K562 (cell line): ENCODE data around the gene CD36. TPM values are rescaled to one million over a fixed set of nuclear protein-coding genes. Genes with fewer than 3 reads are reported as not detected.

Experiments
- ATAC-seq: fragments of 200-7000 bp; cut with Tn5 transposase; 3 replicates; pipeline ENCODE4 v1.9.1; 2020; ENCODE audit warnings: moderate library complexity
- BruUV-seq: library from RNA; stranded (reverse); fragments of 400-500 nt; replicated peaks from 2 replicates; lab custom pipeline; 2021; lab: Mats Ljungman, UMichigan
- CTCF ChIA-PET: fragments of 300-600 bp; formaldehyde crosslinking; extraction: SDS; loops from one replicate; lab custom pipeline; 2021; ENCODE audit warnings: low intra/inter-chr PET ratio; lab: Yijun Ruan, JAX
- POLR2A ChIA-PET: fragments of 300-600, 350-650 bp; sonication (Branson Sonifier 250); formaldehyde crosslinking; extraction: SDS; loops from one replicate; lab custom pipeline; 2021; ENCODE audit warnings: antibody characterized with exemption, inconsistent platforms; lab: Yijun Ruan, JAX
- DNase-seq, 4 experiments: peaks; one replicate each; pipeline versions ENCODE4 v3.0.0 to v3.0.0-alpha.2; 2011 to 2018; ENCODE audit warnings: low spot score in 3 of 4, mixed read lengths in 3 of 4; ENCODE audit errors: extremely low read depth in 1 of 4
- FAIRE-seq: peaks from 2 replicates; lab custom pipeline; 2011; peaks lifted over from hg19 to GRCh38; lab: Jason Lieb, UNC
- H2AFZ ChIP-seq: 2 replicates; pipeline ENCODE4 v1.6.0; 2011; ENCODE audit warnings: low read depth, low read length, control low read depth, inconsistent platforms
- H3K27ac ChIP-seq: fragments of 200-600 bp; 3 replicates; pipeline ENCODE4 v1.8.0; 2011; ENCODE audit warnings: low read depth, mild to moderate bottlenecking, control low read depth, inconsistent platforms, low read length, moderate library complexity, mixed read lengths; ENCODE audit errors: extremely low read depth
- H3K27me3 ChIP-seq, 2 experiments: fragments of 300-600 bp in 1 of 2; 2 replicates in 1 of 2; 3 replicates in 1 of 2; pipeline versions ENCODE4 v1.6.0 to v1.8.0; 2011; ENCODE audit warnings: inconsistent platforms in 2 of 2, low read length in 2 of 2, mild to moderate bottlenecking in 1 of 2, mixed read lengths in 1 of 2, moderate library complexity in 1 of 2; ENCODE audit not compliant: control insufficient read depth in 2 of 2, insufficient read depth in 2 of 2
- H3K36me3 ChIP-seq: fragments of 300-600 bp; 3 replicates; pipeline ENCODE4 v1.8.0; 2011; ENCODE audit warnings: mild to moderate bottlenecking, low read length, inconsistent platforms; ENCODE audit not compliant: control insufficient read depth, insufficient read depth
- H3K4me1 ChIP-seq, 2 experiments: fragments of 200-600 bp in 1 of 2; replicated peaks in 1 of 2; 2 replicates in 1 of 2; 3 replicates in 1 of 2; pipeline versions ENCODE4 v1.5.1 to v1.8.0; 2011; ENCODE audit warnings: inconsistent platforms in 2 of 2, low read length in 2 of 2, mild to moderate bottlenecking in 1 of 2, mixed read lengths in 1 of 2, moderate library complexity in 1 of 2; ENCODE audit not compliant: control insufficient read depth in 2 of 2, insufficient read depth in 2 of 2
- H3K4me2 ChIP-seq: 2 replicates; pipeline ENCODE4 v1.6.1; 2011; ENCODE audit warnings: low read length, control low read depth, inconsistent platforms, mixed read lengths; ENCODE audit not compliant: insufficient read depth
- H3K4me3 ChIP-seq: fragments of 200-600 bp; sonication (generic), shearing (Covaris generic); 2 replicates; pipeline ENCODE4 v1.5.1; 2016; ENCODE audit warnings: control low read depth, inconsistent platforms
- H3K79me2 ChIP-seq: fragments of 200-600 bp; 3 replicates; pipeline ENCODE4 v1.8.0; 2011; ENCODE audit warnings: low read length, inconsistent platforms; ENCODE audit not compliant: control insufficient read depth, insufficient read depth
- H3K9ac ChIP-seq, 2 experiments: 2 replicates each; pipeline versions ENCODE4 v1.6.0 to v1.6.1; 2011; ENCODE audit warnings: low read depth in 2 of 2, low read length in 2 of 2, control low read depth in 1 of 2, inconsistent platforms in 1 of 2, mild to moderate bottlenecking in 1 of 2, mixed read lengths in 1 of 2; ENCODE audit not compliant: insufficient read depth in 1 of 2
- H3K9me1 ChIP-seq: one replicate; pipeline ENCODE4 v1.6.0; 2011; ENCODE audit warnings: inconsistent platforms, mild to moderate bottlenecking, low read length, moderate library complexity; ENCODE audit not compliant: control insufficient read depth, insufficient read depth
- H3K9me3 ChIP-seq: replicated peaks from 2 replicates; pipeline ENCODE4 v1.5.1; 2011; ENCODE audit warnings: low read depth, low read length, inconsistent platforms; ENCODE audit not compliant: control insufficient read depth, insufficient read depth
- H4K20me1 ChIP-seq: replicated peaks from 2 replicates; pipeline ENCODE4 v1.6.1; 2011; ENCODE audit warnings: low read length, inconsistent platforms, mixed read lengths; ENCODE audit not compliant: control insufficient read depth, insufficient read depth
- E2F5 ChIP-seq: sonication (generic); formaldehyde crosslinking; IDR thresholded peaks from 2 replicates; pipeline ENCODE4 v1.8.0; 2022; ENCODE audit warnings: mild to moderate bottlenecking, missing genetic modification reagents
- GABPA ChIP-seq: fragments of 200-800 bp; sonication (Bioruptor generic); conservative IDR thresholded peaks from 2 replicates; pipeline ENCODE4 v1.6.1; 2016; ENCODE audit warnings: low read depth, missing genetic modification characterization, missing compliant biosample characterization
- MLLT1 ChIP-seq, 2 experiments: fragments of 450-650 bp; IDR thresholded peaks; 2 replicates each; pipeline ENCODE4 v1.6.1; 2016
- POLR2G ChIP-seq: fragments of 200-400 bp; formaldehyde crosslinking; IDR thresholded peaks from 2 replicates; pipeline ENCODE4 v1.6.1; 2017; ENCODE audit warnings: low read depth, mild to moderate bottlenecking, antibody characterized with exemption, low read length, moderate library complexity
- RBM22 ChIP-seq: fragments of 200-400 bp; formaldehyde crosslinking; IDR thresholded peaks from 2 replicates; pipeline ENCODE4 v1.6.1; 2018; ENCODE audit warnings: low read length, low read depth; ENCODE audit not compliant: poor library complexity, severe bottlenecking
- TCFL5 ChIP-seq: fragments of 250-450 bp; sonication (Bioruptor Pico); conservative IDR thresholded peaks from 2 replicates; pipeline ENCODE4 v1.6.1; 2021; ENCODE audit warnings: mild to moderate bottlenecking, moderate library complexity, matching md5 sums
- TRIM28 ChIP-seq: fragments of 450-650 bp; IDR thresholded peaks from 2 replicates; pipeline ENCODE4 v1.6.1; 2017
- ZC3H11A ChIP-seq: IDR thresholded peaks from 2 replicates; pipeline ENCODE4 v1.6.1; 2012; ENCODE audit warnings: low read depth, low read length, improper control_type of control experiment
- ZC3H8 ChIP-seq: fragments of 450-650 bp; IDR thresholded peaks from 2 replicates; pipeline ENCODE4 v1.6.1; 2017
- ZNF445 ChIP-seq: fragments of 250-450 bp; sonication (Bioruptor Pico); IDR thresholded peaks from 2 replicates; pipeline ENCODE4 v1.4.0; 2020; ENCODE audit warnings: low read depth, mild to moderate bottlenecking, moderate library complexity
- WGBS: fragments of 100-300 bp; shearing (Covaris generic); methylation state at CpG from one replicate; pipeline ENCODE4 v1.1.6; 2016; ENCODE audit warnings: low coverage, mixed read lengths; ENCODE audit not compliant: insufficient coverage; ENCODE audit errors: missing lambda C conversion rate; 5-methylcytosine and 5-hydroxymethylcytosine counted together
- in situ Hi-C: fragments of 300-500 bp; cut with MboI; formaldehyde crosslinking; loops from 4 replicates; pipeline ENCODE4 v1.15.0; 2018; ENCODE audit warnings: inconsistent platforms, mixed read lengths
- intact Hi-C: fragments of 100-400 bp; cut with micrococcal nuclease; formaldehyde crosslinking; loops from 2 replicates; pipeline ENCODE4 v1.14.2; 2022
- polyA plus RNA-seq, 8 experiments: library from polyadenylated mRNA; depleted of rRNA in 4 of 8; stranded (reverse) in 5 of 8; unstranded in 3 of 8; fragments of >200 nt; fragmentation: Nextera tagmentation in 2 of 8; fragmentation: Illumina TruSeq in 1 of 8; extraction: Ambion mirVana in 2 of 8; extraction: Trizol in 1 of 8; gene quantifications; 2 replicates each; pipeline versions ENCODE4 v1.2.1 to v1.2.3, GENCODE V29; 2011 to 2014; ENCODE audit warnings: inconsistent platforms in 1 of 8, missing spikeins in 1 of 8
- total RNA-seq, 7 experiments: library from RNA; depleted of rRNA in 6 of 7; stranded (reverse); fragments of >200 nt in 6 of 7; fragmentation: Illumina TruSeq in 2 of 7; extraction: Trizol in 2 of 7; gene quantifications; 2 replicates each; pipeline versions ENCODE4 v1.2.1 to v1.2.3, GENCODE V29; 2011 to 2021; ENCODE audit warnings: low replicate concordance in 1 of 7
- TF ChIP-seq, protein P1 (sequence below): IDR thresholded peaks from 3 replicates; pipeline ENCODE4 v1.6.1; 2011; ENCODE audit warnings: borderline replicate concordance, mild to moderate bottlenecking; ENCODE audit not compliant: insufficient read length, insufficient read depth
- TF ChIP-seq, protein P2 (sequence below): fragments of 450-650 bp; IDR thresholded peaks from 2 replicates; pipeline ENCODE4 v1.6.1; 2016; ENCODE audit warnings: low read depth

Gene CD36
- total and polyA plus RNA-seq, 9 of the 15 experiments (the other 6 are each of a cell fraction or from before 2014, with no cell fraction given), result 0.09 to 4.0 (median 0.42) TPM

DNA sequence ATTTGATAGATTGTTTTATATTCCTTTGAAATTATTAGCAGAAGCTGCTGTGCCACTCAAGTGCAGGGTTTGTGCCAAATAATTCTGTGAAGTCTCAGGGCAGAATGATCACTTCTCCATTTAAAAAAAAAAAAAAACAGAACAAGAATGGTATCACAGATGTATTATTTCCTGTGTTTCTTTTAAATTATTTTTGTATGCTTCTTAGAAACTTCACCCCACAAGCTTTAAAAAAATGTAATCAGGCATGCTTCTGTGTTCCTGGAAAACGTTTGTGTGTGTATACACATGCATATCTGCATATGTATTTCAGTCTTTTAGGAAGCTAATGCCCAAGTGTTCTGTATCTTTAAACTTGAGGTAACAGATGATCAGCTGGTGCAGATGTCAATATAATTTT, 6.3 kb upstream of the CD36 start:
- Histone ChIP-seq H3K4me3 (no peak overlapping the region), H3K27me3 (no peaks in the 10 kb centered on the region), H3K9me1 (no peaks in the 10 kb centered on the region), H4K20me1 (no peaks in the 10 kb centered on the region), H3K9me3 (no peaks in the 10 kb centered on the region; the same call in none of the 2 replicates), H3K4me2 (no peak overlapping the region), H3K9ac (no peak overlapping the region), H3K4me1 (no peaks in the 10 kb centered on the region), H3K27ac (no peak overlapping the region), H2AFZ (no peak overlapping the region), H3K79me2 (no peaks in the 10 kb centered on the region), H3K36me3 (no peaks in the 10 kb centered on the region)
- POLR2A ChIA-PET, result no interaction called here
- FAIRE-seq (no peak), DNase-seq (no peak), ATAC-seq (no peak)
- no TSS peak for BruUV-seq
- in situ Hi-C loops (no loop called here), intact Hi-C loops (no loop called here)
- 0% methylated on average over 1 of the region's 1 CpG for WGBS
- CTCF ChIA-PET, result no interaction called here
- TF ChIP-seq E2F5 (CRISPR knock-in tag) (no peak), POLR2G (no peak), GABPA (no peak), TCFL5 (CRISPR knock-in tag) (no peak), RBM22 (no peak), ZC3H11A (no peak), TRIM28 (no peak), ZC3H8 (no peak), MLLT1 (IDR thresholded peaks at IDR 0.05) (no peak), ZNF445 (CRISPR knock-in tag) (no peak)
- TF ChIP-seq, protein P1, sequence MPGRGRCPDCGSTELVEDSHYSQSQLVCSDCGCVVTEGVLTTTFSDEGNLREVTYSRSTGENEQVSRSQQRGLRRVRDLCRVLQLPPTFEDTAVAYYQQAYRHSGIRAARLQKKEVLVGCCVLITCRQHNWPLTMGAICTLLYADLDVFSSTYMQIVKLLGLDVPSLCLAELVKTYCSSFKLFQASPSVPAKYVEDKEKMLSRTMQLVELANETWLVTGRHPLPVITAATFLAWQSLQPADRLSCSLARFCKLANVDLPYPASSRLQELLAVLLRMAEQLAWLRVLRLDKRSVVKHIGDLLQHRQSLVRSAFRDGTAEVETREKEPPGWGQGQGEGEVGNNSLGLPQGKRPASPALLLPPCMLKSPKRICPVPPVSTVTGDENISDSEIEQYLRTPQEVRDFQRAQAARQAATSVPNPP, result no peak
- TF ChIP-seq, protein P2, sequence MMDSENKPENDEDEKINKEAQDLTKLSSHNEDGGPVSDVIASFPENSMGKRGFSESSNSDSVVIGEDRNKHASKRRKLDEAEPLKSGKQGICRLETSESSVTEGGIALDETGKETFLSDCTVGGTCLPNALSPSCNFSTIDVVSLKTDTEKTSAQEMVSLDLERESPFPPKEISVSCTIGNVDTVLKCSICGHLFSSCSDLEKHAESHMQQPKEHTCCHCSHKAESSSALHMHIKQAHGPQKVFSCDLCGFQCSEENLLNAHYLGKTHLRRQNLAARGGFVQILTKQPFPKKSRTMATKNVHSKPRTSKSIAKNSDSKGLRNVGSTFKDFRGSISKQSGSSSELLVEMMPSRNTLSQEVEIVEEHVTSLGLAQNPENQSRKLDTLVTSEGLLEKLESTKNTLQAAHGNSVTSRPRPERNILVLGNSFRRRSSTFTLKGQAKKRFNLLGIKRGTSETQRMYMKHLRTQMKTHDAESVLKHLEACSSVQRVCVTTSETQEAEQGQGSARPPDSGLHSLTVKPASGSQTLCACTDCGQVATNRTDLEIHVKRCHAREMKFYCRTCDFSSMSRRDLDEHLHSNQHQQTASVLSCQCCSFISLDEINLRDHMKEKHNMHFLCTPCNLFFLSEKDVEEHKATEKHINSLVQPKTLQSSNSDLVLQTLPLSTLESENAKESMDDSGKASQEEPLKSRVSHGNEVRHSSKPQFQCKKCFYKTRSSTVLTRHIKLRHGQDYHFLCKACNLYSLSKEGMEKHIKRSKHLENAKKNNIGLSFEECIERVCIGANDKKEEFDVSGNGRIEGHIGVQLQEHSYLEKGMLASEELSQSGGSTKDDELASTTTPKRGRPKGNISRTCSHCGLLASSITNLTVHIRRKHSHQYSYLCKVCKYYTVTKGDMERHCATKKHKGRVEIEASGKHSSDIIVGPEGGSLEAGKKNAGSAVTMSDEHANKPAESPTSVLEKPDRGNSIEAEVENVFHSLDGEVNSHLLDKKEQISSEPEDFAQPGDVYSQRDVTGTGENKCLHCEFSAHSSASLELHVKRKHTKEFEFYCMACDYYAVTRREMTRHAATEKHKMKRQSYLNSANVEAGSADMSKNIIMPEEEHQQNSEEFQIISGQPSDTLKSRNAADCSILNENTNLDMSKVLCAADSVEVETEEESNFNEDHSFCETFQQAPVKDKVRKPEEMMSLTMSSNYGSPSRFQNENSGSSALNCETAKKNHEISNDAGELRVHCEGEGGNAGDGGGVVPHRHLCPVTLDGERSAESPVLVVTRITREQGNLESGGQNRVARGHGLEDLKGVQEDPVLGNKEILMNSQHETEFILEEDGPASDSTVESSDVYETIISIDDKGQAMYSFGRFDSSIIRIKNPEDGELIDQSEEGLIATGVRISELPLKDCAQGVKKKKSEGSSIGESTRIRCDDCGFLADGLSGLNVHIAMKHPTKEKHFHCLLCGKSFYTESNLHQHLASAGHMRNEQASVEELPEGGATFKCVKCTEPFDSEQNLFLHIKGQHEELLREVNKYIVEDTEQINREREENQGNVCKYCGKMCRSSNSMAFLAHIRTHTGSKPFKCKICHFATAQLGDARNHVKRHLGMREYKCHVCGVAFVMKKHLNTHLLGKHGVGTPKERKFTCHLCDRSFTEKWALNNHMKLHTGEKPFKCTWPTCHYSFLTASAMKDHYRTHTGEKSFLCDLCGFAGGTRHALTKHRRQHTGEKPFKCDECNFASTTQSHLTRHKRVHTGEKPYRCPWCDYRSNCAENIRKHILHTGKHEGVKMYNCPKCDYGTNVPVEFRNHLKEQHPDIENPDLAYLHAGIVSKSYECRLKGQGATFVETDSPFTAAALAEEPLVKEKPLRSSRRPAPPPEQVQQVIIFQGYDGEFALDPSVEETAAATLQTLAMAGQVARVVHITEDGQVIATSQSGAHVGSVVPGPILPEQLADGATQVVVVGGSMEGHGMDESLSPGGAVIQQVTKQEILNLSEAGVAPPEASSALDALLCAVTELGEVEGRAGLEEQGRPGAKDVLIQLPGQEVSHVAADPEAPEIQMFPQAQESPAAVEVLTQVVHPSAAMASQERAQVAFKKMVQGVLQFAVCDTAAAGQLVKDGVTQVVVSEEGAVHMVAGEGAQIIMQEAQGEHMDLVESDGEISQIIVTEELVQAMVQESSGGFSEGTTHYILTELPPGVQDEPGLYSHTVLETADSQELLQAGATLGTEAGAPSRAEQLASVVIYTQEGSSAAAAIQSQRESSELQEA, result no peak
